Suprapubic skin (tissue), 4 donors: ENCODE measurements around the gene MAPRE2.

Experiments
- POLR2A ChIP-seq, 2 donors: fragments of 450-650 bp; IDR thresholded peaks; one replicate each; pipeline ENCODE4 v1.6.1; 2017; ENCODE audit warnings: antibody characterized with exemption in 2 of 2, mild to moderate bottlenecking in 2 of 2, moderate library complexity in 2 of 2
- POLR2AphosphoS5 ChIP-seq, 3 donors: sonication (generic); formaldehyde crosslinking; IDR thresholded peaks; one replicate each; pipeline ENCODE4 v1.6.1; 2017; ENCODE audit warnings: antibody characterized with exemption in 3 of 3

- TF ChIP-seq POLR2A (IDR thresholded peaks at IDR 0.05) (no peak), POLR2AphosphoS5 (IDR thresholded peaks at IDR 0.05) (no peak)
Measured at GRCh38 chr18:35155398-35156117, 114.3 kb downstream of the MAPRE2 start.
